Forelimb muscle (tissue), 1 donor: ENCODE results near the gene SLC12A3. TPM values are rescaled to one million over a fixed set of nuclear protein-coding genes. Genes with fewer than 3 reads are reported as not detected.
A peak's percentile ranks its signal among the peaks of the same experiment; 100 is the strongest.

Experiments
- DNase-seq: peaks from one replicate; pipeline ENCODE4 v3.0.0-alpha.2; 2013; ENCODE audit warnings: low read depth
- polyA plus RNA-seq: library from polyadenylated mRNA; unstranded; fragments of 120-200 nt; gene quantifications from one replicate; pipeline ENCODE4 v1.2.1, GENCODE V29; 2013; ENCODE audit not compliant: insufficient read length

The SLC12A3 gene
- polyA plus RNA-seq, result 0.11 TPM

- no peak for DNase-seq
These were observed at the start of gene SLC12A3 for GRCh38 chr16:56864960-56865359. TSS of gene SLC12A3 (plus strand) at chr16:56865207. CDS start at chr16:56865236, 29 bp downstream.

- no peak for DNase-seq
These were observed 49.3 kb upstream of the SLC12A3 start for GRCh38 chr16:56815721-56816120.

GRCh38 chr16:56817056-56817455 is 48.0 kb upstream of the SLC12A3 start:
- no peak for DNase-seq

GRCh38 chr16:56817938-56818337 is 47.1 kb upstream of the SLC12A3 start:
- no peak for DNase-seq

DNA sequence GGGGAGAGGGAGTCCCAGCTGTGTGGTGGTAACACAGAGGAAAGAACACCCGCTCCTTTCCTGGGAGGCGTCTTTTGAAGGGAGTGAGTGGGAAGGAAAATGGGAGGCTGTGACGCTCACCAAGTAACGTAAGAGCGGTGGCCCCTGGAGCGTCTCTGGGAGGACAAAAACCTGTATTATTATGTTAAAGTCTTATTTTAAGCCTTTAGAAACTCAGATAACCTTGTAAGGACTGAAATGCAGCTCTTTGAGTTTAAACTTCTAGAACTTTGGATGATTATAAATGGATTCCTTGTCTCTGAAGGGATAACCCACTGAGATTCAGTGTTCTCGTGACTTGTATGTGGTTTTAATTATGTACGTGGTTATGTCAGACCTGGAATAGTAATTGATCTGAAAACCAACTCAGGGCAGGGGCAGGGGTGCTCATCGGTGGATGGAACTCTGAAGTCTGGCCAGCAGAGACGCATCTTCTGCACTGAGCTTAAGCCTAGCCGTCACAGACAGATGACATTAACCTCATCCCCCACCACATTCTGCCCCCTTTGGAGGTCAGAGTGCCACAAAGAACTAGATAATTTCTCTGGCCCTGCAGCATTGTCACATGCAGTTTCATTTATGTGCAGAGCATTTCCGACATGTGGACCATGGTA is 41.8 kb upstream of the SLC12A3 start:
- DNase-seq, result no peak

DNA sequence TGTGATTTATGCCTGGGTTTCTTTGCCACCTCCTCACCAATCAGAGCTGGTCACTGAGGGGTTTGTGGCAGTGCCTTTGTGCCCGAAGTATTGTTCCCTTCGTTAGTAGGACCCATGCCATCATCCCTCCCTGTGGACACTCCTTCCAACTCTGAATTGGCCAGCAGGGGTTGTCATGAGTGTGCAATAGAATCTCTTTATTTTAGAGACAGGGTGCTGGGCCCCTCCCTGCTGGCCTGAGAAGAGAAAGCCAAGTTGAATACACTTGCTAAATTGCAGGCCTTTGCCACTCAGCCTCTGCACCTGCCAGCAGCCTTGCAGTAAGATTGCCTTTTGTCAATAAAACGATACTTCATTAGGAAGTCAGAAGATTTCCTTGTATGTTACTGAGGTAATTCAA is 40.7 kb upstream of the SLC12A3 start:
- no peak for DNase-seq

DNA sequence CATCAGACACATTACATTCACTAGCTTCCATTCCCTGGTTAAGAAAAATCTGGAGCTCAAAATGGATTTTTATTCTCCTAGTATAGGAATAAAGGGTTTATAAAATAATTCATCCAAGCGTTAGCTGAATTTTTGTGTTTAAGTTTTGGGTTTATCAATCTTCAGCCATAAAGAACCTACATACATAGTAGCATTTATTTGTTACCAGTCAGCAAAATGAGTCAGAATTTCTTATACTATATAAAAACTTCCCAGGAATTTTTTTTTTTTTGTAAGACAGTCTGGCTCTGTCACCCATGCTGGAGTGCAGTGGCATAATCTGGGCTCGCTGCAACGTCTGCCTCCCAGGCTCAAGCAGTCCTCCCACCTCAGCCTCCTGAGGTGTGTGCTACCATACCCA is 40.2 kb upstream of the SLC12A3 start:
- DNase-seq, result no peak

- no peak for DNase-seq
These were observed 39.2 kb upstream of the SLC12A3 start for GRCh38 chr16:56825826-56826225.

GRCh38 chr16:56828647-56829046 is 36.4 kb upstream of the SLC12A3 start:
- DNase-seq, result no peak

GRCh38 chr16:56830669-56831068 is 34.3 kb upstream of the SLC12A3 start:
- DNase-seq, result no peak

GRCh38 chr16:56832768-56833167 is 32.2 kb upstream of the SLC12A3 start:
- no peak for DNase-seq

DNA sequence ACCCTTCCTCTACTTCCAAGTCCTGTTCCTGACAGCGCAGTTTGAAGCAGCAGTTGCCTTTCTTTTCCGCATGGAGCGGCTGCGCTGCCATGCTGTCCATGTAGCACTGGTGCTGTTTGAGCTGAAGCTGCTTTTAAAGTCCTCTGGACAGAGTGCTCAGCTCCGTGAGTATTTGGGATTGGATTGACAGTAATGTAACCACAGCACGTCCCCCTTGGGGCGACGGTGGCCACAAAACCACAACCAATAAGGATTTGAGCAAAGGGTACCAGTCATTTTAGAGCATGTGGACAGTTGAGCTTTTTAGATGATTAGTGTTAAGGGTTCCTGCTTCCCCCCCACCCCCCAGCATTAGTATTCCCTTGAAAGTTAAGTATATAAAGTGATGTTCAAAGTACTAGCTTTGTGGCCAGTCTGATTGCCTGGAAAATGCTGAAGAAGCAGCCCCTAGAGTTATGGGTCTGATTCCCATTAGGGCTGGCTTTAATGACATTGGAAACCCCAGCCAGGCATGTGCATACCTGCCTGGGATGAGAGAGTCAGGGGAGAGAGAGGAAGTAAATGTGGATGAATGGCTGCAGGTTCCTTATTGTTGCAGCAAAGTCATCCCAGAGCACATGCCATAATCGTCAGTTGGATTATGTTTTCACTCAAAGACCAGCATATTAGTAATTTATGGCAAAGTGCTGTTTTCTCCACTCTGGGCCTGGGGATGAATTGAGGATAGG is 31.6 kb upstream of the SLC12A3 start:
- no peak for DNase-seq

DNA sequence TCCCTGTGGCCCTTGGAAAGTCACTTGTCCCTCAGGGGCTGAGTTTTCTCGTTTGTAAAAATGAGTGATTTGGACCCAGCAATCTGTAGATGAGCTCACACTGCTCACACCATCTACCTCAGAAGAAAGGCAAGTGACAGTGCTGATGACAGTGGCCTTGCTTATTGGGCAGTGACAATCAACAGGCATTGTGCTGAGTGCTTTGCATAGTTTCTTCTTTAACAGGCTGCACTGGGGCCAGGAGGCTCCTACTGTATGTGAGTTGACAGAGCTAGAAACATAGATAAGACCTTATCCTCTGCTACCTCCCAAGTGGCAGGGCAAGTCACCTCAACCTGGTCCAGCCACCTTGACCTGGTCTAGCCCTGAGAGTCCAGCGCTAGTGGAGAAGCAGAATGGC is 29.7 kb upstream of the SLC12A3 start:
- no peak for DNase-seq

- DNase-seq, result no peak
These were observed 28.4 kb upstream of the SLC12A3 start for GRCh38 chr16:56836410-56837230.

GRCh38 chr16:56838622-56839337 is 26.2 kb upstream of the SLC12A3 start:
- no peak for DNase-seq

- DNase-seq, result peak; percentile 50
These were observed 23.8 kb upstream of the SLC12A3 start for GRCh38 chr16:56841233-56841632.

DNA sequence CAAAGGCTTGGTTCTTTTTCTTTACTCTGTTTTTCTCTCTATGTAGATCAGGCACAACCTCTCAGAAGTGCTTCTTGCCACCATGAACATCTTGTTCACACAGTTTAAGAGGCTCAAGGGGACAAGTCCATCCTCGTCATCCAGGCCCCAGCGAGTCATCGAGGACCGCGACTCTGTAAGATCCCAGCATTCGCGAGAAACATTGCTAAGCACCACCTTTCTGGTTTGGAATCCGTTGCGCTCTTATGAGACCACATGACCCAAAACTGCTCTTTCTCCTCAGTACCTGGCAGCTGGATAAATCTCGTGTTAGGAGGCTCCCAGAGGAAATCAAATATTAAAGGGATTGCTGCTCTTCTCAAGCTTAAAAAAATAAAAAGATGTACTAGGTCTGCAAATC is 23.3 kb upstream of the SLC12A3 start:
- no peak for DNase-seq

- DNase-seq, result no peak
These were observed 22.9 kb upstream of the SLC12A3 start for GRCh38 chr16:56842133-56842532.

- DNase-seq, result no peak
These were observed 21.0 kb upstream of the SLC12A3 start for GRCh38 chr16:56844056-56844455.

- DNase-seq, result no peak
These were observed 17.7 kb upstream of the SLC12A3 start for GRCh38 chr16:56847173-56847910.
